ENCODE results near the gene QPCT.
"Not testable (repeated sequence)": the region's sequence is repeated elsewhere in the genome, so short reads cannot be mapped to it uniquely, and the experiment has no call there.

The QPCT gene

GRCh38 chr2:37358466-37358865 lies 14.0 kb downstream of the QPCT start:
- no peak for DNase-seq (ENCODE audit: low spot score)

GRCh38 chr2:37361216-37361815 lies 16.9 kb downstream of the QPCT start:
- DNase-seq (ENCODE audit: low spot score) = no peak

GRCh38 chr2:37361994-37362698 lies 17.7 kb downstream of the QPCT start:
- no peak for DNase-seq (ENCODE audit: low spot score)

- DNase-seq (ENCODE audit: low spot score) = no peak
Observed at GRCh38 chr2:37364351-37364750, 19.9 kb downstream of the QPCT start.

- no peak for DNase-seq (ENCODE audit: low spot score)
Observed at GRCh38 chr2:37365669-37366068, 21.2 kb downstream of the QPCT start.

- no peak for DNase-seq (ENCODE audit: low spot score)
Observed at GRCh38 chr2:37366773-37367172, 22.3 kb downstream of the QPCT start.

- no peak for DNase-seq (ENCODE audit: low spot score)
Observed at GRCh38 chr2:37367310-37367709, 22.9 kb downstream of the QPCT start.

GRCh38 chr2:37367984-37368383 lies 23.6 kb downstream of the QPCT start:
- DNase-seq (ENCODE audit: low spot score) = no peak

- DNase-seq (ENCODE audit: low spot score) = no peak
Observed at GRCh38 chr2:37370666-37371065, 26.2 kb downstream of the QPCT start.

- no peak for DNase-seq (ENCODE audit: low spot score)
Observed at GRCh38 chr2:37372000-37372399, 27.6 kb downstream of the QPCT start.

- no peak for DNase-seq (ENCODE audit: low spot score)
Observed at GRCh38 chr2:37375741-37376288, 31.4 kb downstream of the QPCT start.

- no peak for DNase-seq (ENCODE audit: low spot score)
Observed at GRCh38 chr2:37376421-37377186, 32.2 kb downstream of the QPCT start.

- DNase-seq (ENCODE audit: low spot score) = no peak
Observed at GRCh38 chr2:37377187-37377532, 32.7 kb downstream of the QPCT start.

- no peak for DNase-seq (ENCODE audit: low spot score)
Observed at GRCh38 chr2:37378411-37378810, 34.0 kb downstream of the QPCT start.

GRCh38 chr2:37379881-37380296 lies 35.5 kb downstream of the QPCT start:
- no peak for DNase-seq (ENCODE audit: low spot score)

- not testable (repeated sequence) for DNase-seq (ENCODE audit: low spot score)
Observed at GRCh38 chr2:37380787-37381186, 36.4 kb downstream of the QPCT start.

GRCh38 chr2:37384261-37384660 lies 39.8 kb downstream of the QPCT start:
- DNase-seq (ENCODE audit: low spot score) = not testable (repeated sequence)

GRCh38 chr2:37387148-37387835 lies 42.9 kb downstream of the QPCT start:
- no peak for DNase-seq (ENCODE audit: low spot score)

GRCh38 chr2:37388074-37388473 lies 43.6 kb downstream of the QPCT start:
- DNase-seq (ENCODE audit: low spot score) = no peak

- no peak for DNase-seq (ENCODE audit: low spot score)
Observed at GRCh38 chr2:37389395-37389794, 45.0 kb downstream of the QPCT start.

GRCh38 chr2:37389989-37390765 lies 45.7 kb downstream of the QPCT start:
- DNase-seq (ENCODE audit: low spot score) = no peak

- no peak for DNase-seq (ENCODE audit: low spot score)
Observed at GRCh38 chr2:37390777-37391176, 46.3 kb downstream of the QPCT start.

Data from hematopoietic multipotent progenitor cell treated with erythropoietin and hydrocortisone succinate and interleukin-3 and kit ligand, for 17 days (in vitro differentiated cells).